IPS DF 4.7 (cell line): ENCODE data around the gene HTRA1.

Experiments
- DNase-seq: peaks from one replicate; pipeline ENCODE4 v3.0.0-alpha.2; 2013; ENCODE audit warnings: low spot score; ENCODE audit errors: extremely low read depth

HTRA1 gene

DNA sequence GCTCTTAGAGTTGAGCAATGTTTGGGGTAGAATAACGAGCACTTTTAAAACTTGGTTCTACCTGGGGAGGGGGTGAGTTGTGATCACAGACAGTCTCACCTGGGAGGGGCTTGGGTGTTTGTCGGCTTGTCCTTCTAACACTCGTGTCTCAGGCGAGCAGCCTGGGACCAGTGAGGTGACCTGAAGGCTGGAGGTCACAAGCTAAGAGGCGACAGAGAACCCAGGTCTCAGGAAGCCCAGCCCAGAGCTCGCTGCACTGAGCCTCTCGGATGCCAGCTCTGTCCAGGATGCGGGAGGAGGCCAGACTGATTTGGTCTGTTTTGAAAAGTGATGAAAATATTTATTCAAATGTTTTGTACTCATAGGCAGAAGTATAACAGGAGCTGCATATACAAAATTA is 11.8 kb downstream of the HTRA1 start:
- DNase-seq = no peak

DNA sequence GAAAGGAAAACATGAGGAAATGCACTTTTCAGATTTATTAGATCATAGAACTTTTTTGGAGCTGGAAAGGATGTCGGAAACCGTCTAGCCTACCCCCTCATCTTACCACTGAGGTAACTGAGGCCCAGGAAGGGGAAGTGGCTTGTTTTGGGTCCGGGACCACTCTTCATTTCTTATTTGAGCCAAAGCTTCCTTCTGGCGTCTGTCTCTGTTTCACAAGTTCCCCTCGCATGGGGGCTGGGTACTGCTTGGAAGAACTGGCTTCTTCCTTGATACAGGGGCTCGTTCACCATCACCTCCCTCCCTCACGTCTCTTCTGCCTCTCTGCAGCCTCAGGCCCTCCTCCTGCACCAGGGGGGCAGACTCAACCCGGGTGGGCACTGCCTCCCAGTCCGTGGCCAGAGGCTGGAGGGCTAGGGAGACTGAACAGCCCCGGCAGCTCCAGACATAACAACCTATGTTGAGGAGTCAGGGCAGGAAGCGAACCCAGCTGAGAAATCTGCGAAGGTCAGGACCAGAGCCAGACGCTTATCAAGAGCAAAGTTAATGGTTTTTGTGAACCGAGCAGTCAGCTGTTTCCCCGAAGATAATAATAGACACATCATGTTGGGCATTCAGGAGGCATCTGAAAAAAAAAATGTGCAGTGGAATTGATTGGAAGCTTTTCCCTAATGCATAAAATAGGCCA is 12.9 kb downstream of the HTRA1 start:
- DNase-seq = no peak

DNA sequence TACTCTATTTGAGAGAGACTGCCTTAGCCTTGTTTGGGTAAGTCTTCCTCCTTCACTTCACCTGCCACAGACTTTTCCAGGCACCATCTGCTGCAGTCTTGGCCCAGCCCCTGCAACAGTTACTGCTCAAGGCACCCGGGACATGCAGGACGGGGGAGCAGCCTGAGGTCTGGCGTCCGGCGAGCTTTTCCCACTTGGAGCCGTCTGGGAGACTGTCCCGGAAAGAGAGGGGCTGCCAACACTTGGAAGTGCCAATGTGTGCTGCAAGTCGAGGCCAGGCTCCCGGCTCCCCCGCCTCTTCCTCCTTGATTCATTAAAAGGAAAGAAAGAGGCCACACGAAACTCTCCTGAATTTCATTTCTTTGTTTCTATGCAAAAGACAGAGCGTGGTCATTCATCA is 13.7 kb downstream of the HTRA1 start:
- DNase-seq = no peak

DNA sequence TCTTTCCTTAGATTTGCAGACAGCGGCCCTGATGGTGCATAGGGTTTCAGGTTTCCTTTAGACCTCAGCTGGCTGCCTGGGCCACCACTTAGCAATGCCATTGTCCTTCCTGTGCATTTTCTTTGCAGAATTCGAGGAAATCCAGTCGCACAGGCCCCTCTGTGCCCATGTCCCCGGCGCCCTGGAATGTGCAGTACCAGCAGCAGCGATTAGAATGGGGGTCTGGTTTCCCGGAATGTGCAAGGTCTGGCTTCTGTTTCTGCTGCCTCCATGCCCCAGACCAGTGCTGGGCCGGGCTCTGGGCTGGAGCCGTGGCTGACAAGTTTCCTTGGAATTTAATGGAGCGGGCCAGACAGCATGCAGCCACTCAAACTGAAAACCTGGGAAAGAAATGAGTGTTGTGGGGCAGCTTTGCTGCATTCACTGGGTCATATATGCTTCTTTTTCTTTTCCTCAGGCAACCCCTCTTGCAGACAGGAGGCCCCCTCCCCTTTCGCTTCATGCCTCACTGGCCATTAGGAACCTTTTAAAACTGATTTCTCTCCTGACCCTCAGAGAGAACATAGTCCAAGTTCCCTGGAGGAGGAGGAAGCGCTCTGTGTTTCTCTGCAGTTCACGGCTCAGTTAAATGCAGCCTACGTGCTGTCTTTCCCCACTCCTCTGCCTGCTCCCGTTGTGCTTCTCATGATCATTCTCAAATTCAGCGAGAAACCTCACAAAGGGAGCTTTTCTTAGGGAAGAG is 14.4 kb downstream of the HTRA1 start:
- no peak for DNase-seq

DNA sequence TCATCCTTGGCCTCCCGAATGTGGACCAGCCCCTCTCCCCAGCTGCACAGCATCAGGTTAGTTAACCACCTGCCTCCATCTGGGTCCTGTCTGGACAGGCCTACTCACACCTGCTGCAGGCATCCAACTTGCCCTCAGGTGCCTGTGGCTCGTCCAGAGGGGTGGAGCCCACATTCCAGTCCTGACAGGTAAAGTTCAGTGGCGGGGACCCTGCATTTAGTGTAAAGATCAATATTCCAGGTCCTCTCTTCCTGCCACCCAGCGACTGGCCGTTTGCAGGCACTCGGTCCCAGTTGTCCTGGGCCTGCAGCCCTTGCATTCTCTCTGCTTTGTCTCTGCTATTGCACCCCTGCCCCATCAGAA is 15.0 kb downstream of the HTRA1 start:
- DNase-seq = no peak

DNA sequence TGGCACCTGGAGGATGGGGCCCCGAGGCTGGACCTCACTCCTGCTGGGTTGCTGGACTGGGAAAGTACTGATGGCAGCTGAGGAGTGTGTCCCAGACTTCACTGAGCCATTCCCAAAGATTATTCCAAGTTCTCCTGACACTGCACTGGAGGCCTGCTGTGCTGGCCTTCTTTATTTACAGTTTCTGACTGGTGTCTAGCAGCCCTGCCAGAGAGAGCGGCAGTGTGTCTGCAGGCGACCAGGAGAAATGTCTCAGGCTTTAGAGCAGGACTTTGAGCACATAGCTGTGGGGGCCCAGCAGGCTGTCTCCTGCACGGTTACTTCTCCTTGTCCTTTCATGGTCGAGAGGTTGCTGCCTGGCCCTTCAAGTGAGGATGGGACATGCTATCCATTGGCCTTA is 16.1 kb downstream of the HTRA1 start:
- no peak for DNase-seq

DNA sequence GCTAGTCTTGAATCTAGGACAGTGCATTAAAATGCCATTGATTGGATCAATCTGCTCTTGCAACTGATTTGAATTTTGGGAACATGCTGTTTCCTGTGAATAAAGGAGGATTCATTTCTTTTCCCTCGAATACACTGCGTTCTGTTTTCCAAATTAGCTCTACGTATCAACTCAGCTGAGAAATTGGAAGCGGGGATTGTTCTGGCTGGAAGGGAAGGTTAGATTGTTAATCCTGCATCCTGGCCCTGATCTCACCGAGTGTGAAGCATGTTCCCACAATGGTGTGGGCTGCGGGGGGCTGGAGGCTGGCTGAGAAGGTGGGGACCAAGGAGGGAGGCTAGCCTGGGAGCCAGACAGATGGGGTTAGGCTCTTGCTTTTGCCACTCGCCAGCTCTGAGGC is 17.6 kb downstream of the HTRA1 start:
- no peak for DNase-seq

DNA sequence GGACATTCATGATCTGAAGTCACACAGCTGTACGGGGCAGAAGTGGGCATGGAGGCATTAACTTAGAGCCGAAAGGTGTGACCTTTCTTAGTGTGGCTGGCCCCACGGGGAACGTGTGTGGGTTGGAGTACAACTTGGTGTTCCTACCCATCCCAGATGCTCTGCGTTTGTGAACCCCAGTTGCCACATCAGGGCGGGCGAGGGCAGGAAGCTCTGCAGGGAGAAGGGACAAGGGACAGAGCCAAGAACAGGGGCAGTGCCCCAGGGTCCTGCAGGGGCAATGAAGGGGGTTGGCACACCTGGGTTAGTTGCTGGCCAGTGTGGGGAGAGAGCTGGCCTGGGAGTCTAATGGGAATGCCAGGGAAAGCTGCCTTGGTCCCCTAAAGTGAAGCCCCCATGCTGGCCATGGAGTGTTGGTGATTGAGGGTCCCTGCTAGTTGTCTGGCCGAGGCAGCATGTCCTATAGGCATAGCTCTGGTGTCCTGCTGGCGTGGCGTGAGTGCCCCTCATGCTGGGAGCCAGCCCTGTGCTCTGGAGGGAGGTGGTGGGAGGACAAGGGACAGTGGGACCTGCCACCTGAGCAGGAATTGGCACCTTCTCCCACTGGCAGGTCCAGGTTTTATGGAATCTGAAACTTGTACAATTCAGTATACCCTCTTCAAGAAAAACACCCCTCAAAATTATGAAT is 18.9 kb downstream of the HTRA1 start:
- DNase-seq = no peak

DNA sequence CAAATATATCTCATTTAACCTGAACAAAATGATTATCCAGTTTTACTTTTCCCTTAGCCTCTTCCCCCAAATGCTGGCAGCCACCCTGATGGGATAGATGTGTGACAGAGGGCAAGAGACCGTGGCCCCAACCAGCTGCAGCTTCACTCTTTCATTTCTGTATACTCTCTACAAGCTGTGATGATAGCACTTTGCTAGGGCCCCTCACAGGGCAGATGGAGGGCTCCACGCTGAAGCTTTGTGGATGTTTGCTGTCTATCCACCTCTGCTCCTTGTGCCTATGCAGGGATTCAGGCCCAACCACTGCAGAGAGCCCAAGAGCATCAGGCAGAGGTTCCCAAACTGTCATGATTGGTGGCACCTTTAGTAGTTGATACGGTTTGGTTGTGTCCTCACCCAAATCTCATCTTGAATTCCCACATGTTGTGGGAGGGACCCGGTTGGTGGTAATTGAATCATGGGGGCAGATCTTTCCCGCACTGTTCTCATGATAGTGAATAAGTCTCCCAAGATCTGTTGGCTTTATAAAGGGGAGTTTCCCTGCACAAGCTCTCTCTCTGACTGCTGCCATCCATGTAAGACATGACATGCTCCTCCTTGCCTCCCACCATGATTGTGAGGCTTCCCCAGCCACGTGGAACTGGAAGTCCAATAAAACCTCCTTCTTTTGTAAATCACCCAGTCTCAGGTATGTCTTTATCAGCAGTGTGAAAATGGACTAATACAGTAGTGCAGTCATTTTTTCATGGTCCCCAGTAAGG is 20.1 kb downstream of the HTRA1 start:
- DNase-seq = no peak

DNA sequence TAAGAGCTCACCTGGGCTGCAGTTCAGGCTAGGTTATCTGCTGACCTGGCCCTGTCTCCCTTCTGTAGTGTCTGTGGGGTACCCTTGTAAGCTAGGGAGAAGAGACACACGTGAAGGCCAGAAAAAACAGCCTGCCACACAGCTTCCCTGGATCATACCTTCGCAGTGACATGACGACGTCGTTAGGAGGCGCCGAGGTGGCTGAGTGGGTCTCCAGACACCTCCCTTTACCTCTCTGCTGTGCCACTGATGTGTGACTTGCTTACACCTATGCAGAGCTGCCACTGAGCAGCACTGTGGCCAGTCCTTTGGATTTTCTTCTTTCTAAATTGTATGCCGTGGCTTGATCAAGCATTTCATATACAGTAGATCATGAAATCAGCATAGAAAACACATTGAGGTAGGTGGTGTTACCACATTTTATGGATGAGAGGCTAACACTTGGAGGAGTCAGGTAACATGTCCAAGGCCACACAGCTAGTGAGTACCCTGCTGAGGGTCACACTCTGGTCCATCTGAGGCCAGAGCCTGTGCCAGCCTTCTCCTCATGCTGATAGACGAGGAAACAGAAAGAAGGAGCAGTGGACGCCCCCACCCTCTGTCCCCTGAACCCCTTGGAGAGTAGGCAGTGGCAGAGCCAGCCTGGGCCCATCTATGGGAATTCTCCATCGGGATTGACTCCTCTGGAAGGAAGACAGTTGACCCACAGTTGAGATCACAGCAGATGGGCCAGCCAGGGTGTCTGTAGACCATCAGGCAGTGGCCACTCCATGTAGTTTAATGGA is 23.1 kb downstream of the HTRA1 start:
- DNase-seq = no peak

DNA sequence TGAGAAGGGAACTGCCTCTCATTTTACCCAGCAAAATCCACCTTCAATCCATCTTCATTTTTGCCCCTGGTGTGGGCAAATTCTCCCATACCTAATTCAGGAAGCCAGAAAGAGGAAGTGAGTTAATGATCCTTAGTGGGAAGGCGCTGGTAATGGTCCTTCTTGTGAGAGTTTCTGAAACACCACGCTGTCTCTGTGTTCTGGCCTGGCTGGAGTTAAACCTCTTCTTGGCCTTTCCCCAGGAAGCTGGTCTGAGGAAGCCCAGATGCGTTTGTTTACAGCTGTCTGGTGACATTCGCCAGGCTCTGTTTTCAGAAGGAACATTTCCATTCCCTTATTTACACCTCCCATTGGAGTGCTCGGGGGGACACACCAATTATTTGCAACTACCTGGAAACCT is 24.3 kb downstream of the HTRA1 start:
- no peak for DNase-seq

DNA sequence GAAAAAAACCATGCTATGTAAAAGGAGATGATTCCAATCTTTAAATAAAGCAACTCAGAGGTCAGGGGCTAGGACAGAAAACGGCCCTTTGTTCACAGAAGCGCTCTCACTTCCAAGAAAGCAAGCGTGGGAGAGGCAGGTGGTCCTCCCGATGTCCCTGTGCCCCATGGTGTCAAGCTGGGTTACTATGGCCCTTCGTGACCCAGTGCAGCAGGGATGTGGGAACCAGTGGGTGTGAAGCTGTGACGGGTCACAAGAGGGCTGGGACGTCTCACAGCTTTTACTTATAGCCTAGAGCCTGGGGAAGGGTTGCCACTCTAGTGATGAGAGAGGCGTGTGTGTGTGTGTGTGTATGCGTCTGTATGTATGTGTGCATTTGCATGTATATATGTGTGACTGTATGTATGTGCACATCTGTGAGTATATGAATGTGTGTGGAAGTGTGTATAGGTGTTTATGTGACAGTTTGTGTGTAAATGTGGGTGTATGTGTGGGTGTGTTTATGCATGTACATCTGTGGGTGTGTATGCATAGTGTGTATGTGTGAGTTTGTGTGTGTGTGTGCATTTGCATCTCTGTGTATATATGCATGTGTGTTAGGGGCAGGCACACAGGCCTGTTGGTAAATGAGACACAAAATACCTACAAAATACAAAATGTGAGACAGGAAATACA is 25.2 kb downstream of the HTRA1 start:
- DNase-seq = no peak

DNA sequence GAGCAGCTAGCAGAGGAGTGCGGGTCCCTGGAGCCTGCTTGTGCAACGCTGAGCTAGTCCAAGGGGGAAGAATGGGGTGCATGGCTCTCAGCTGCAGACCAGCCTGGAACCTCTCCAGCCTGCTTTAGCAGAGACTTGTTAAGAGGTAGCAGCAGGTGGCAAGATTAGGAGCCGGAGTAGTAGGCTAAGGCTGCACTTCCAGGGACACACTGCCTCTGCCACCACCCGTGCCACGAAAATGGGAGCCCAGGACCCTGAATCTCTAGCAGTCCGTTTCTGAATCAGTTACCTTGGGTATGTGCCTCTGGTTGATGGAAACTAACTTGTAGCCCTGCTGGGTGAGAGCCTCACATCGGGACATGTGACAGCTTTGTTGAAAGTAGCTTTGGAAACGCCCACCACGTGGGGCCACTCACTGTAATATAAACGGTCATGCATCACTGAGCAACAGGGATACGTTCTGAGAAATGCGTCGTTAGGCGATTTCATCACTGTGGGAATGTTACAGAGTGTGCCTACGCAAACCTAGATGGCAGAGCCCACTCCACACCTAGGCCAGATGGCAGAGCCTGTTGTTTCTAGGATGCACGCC is 25.9 kb downstream of the HTRA1 start:
- DNase-seq = no peak

DNA sequence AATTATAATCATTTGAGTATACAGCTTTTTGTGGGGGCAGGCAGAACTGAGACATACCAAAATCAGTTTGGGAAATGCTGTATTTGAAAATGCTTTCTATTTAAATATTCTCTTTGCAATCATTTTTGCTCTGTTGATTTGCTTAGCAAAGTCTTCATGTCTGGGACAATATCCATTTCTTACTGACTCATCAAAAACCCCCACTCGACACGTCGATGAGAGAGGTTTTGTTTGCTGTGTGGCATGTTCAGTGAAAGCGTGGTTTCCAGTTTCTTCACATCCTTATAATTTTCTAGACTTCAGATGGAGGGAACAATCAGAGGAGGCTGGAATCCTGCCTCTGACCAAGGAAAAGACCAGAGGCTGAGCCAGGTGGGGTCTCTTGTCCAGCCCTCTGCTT is 28.9 kb downstream of the HTRA1 start:
- no peak for DNase-seq

DNA sequence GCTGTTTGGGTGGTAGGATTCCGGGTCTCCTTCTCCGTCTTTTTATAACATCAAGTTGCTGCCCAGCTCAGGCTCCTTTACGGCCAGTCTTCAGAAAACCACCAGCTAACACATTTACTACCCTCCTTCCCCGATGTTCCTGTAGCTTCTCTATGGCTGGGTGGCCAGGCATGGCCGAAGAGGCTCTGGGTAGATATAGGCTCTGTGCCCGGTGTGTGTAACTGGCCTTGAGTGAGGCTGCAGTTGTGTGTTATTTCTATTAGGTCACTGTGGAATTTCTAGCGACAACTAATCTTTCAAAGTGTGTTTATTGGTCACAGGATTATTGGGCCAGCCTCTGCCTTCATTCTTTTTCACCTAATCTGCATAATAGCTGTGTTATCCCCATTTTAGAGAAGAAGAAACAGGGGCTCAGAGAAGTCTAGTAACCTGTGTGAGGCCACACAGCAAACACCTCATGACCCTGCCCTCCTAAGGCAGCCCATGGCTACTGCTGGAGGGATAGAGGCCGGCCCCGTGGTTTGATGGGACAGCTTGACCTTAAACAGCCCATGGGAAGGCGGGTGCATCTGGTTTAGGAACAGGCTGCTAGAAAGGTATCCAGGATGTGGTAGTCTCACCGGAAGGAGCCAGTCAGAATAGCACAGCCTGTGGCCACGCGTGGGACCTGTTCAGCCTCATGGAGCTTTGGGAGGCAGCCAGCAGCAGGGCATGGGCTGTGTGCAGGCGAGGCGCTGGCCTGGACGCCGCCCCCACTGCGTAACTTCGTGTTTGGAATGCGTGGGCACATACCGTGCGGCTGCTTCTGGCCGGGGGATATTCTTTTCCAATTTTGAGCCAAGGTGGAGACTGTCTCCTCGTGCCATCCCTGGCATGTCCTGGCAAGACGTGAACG is 29.7 kb downstream of the HTRA1 start:
- DNase-seq = no peak

DNA sequence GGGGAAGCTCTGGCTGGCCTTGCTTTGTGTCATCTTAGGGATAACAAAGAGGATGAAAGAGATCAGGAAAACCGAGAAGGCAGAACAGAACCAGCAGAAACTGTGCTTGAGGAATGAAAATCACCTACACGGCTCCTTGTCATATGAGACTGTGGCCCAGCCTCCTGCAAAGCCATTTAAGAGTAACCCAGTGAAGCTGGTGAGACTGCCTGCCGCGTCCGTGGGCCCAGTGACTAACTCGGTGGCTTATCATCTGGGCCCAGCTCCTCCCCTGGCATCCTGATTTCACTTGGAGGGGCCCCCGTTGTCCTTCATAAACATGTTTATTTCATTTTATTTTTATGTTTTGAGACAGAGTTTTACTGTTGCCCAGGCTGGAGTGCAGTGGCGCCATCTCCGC is 30.7 kb downstream of the HTRA1 start:
- DNase-seq = no peak

DNA sequence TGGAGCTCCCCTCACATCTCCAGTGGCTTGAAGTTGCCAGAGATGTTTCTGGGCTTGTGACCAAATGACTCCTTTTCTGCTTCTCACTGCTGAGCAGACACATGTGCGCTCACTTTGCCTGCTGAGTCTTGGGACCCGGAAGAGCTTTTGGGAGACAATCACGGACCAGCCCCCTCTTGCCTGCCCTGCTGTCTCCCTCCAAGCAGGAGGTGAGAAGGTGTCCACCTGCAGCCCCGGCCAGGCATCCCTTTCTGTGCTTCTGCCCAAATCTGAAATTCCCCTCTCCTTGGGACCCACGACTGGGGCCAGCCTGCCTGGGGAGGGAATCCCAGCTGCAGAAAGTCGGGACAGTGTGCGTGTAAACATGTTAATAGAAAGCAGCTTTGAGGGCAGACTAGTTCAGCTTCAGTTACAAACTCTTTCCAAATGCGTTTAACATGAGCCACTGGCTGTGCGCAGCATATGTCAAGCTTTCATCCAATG is 31.7 kb downstream of the HTRA1 start:
- no peak for DNase-seq

DNA sequence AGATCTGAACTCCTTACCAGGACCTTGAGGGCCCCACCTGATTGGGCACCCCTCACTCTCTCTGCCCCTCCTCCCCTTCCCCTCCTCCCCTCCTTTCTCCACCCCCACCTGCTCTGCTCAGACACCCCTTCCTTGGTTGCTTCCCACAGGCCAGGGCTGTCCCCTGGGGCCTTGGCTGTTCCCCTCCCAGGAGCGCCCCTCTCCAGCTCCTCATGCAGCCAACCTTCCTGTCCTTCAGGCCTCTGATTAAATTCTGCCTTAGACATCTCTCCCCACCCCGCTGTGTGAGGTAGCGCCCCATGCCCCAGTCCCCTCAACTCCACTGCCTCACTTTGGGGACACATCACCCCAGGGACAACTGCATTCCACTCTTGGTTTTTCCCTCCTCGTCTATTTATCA is 32.4 kb downstream of the HTRA1 start:
- no peak for DNase-seq

DNA sequence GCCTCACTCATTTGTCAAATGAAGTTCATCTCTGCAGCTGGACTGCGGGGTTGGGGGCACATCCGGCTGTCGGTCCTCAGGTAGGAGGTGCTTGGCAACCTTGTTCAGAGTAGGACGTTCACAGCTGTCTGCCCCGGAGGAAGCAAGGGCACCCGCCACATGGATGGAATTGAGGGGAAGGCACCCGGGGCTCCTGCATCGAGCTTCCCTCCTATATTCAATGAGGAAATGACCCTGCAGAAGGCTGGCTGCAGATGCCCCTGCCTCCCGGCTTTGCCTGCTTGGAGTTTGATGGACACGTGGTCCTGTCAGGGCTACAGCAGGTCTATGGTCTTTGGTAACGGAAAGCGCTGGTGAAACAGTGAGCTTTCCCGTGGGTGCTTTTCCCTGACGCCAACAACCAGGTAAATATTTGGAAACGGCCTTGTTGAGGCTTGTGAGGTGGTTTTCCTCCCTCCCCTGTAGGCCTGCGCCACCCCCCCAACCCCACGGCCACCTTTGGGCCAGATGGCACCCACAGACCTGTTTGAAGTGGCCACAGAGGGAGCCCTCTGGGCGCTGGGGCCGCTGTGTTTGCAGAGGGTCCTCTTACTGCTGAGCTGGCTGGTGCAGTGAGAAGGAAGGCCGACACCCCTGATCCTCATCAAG is 32.9 kb downstream of the HTRA1 start:
- DNase-seq = no peak
